Measurements from ENCODE around the gene RIMKLA.

The RIMKLA gene

GRCh38 chr1:42424201-42424600 lies 43.6 kb downstream of the RIMKLA start:
- no peak for DNase-seq (ENCODE audit: low read depth in 1 of 2, low spot score in 1 of 2)

- DNase-seq (ENCODE audit: low read depth in 1 of 2, low spot score in 1 of 2) = no peak
These were observed 46.6 kb downstream of the RIMKLA start for GRCh38 chr1:42427240-42427639.

DNA sequence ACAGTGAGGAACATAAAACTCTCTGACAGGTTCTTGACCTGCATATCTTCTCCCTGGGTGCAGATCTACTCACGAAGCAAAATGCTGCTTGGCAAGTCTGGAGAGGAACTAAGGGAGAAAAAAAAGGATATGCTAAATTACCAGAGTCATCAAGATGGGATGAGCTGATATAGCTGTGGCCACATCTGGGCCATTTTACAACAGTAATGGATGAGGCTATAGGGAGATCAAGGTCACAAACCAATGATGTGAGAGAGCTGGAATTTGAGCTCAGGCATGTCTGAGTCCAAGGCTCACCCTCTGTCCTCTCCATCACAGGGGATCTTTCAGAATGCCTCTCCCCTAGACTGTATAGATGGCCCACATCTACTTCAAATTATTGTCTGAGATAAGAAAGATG lies 49.0 kb downstream of the RIMKLA start:
- DNase-seq (ENCODE audit: low read depth in 1 of 2, low spot score in 1 of 2) = no peak

DNA sequence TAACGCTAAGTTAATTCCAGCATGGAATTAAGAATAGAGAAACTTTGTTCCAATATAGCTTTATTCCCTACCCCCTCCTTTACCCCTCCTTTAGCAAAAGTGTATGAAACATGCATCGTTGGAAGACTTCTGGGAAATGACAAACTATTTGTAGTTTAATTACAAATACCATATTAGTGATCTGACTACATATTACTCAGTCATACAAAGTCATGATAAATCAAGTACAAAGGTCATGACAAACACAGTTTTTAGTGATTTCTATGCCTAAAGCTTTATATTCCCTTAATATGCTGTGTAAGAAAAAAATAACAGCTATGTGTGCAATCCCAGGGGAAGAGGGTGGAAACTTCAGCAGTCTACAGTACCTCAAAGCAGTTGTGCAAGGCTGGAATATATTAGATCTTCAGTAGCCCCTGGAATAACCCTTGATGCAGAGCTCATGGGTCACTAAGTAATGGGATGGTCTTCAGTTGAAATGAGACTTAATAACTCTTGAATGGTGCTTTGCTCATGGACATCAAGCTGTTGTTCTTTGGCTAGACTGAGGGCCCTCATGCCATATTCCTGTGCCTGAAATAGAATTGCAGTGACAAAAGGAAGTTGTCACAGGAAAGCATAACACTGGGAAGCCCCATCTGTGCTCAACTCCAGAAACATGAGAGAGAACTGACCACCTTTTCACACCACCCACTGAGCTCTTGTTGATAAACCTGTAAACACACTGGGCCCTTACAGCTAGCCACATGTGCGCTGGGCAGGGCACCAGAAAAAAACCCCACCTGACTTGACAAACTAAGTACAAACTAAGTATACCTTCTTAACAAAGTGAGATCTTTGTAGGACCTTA lies 49.9 kb downstream of the RIMKLA start:
- no peak for DNase-seq (ENCODE audit: low read depth in 1 of 2, low spot score in 1 of 2)

- DNase-seq (ENCODE audit: low read depth in 1 of 2, low spot score in 1 of 2) = no peak
These were observed 50.9 kb downstream of the RIMKLA start for GRCh38 chr1:42431514-42431913.

- DNase-seq (ENCODE audit: low read depth in 1 of 2, low spot score in 1 of 2) = no peak
These were observed 52.1 kb downstream of the RIMKLA start for GRCh38 chr1:42432714-42433113.

DNA sequence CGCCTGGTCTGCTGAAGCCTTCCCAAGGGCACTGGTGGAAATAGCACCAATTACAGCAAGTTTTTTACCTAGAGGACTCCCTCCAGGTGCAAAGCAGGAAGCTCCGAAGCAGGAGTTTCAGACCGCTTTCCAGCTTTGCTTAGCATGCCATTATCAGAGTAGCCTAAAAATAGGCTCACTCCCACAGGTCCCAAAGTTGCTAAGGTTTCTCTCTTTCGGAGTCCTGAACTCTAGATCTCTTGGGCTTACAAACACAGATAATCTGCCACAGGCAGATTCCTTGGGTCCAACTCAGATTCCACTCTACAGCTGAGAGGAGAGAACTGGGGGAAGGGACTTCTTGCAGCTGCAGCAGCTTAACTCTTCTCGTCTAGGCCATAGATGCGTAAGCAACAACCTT lies 52.8 kb downstream of the RIMKLA start:
- DNase-seq (ENCODE audit: low read depth in 1 of 2, low spot score in 1 of 2) = no peak

DNA sequence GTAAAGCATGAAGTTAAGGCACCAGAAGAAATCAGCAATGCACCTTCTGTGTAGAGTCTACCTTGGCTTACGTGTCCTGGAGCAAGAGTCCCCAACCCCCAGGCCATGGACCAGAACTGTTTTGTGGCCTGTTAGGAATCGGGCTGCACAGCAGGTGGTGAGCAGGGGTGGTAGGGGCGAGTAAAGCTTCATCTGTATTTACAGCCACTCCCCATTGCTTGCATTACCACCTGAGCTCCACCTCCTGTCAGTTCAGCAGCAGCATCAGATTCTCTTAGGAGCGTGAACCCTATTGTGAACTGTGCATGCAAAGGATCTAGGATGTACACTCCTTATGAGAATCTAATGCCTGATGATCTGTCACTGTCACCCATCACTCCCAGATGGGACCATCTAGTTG lies 53.7 kb downstream of the RIMKLA start:
- no peak for DNase-seq (ENCODE audit: low read depth in 1 of 2, low spot score in 1 of 2)

- DNase-seq (ENCODE audit: low read depth in 1 of 2, low spot score in 1 of 2) = no peak
These were observed 59.3 kb downstream of the RIMKLA start for GRCh38 chr1:42439940-42440339.

GRCh38 chr1:42442662-42443061 lies 62.1 kb downstream of the RIMKLA start:
- DNase-seq (ENCODE audit: low read depth in 1 of 2, low spot score in 1 of 2) = no peak

- DNase-seq (ENCODE audit: low read depth in 1 of 2, low spot score in 1 of 2) = no peak
These were observed 68.7 kb downstream of the RIMKLA start for GRCh38 chr1:42449256-42449655.

GRCh38 chr1:42450061-42450460 lies 69.5 kb downstream of the RIMKLA start:
- DNase-seq (ENCODE audit: low read depth in 1 of 2, low spot score in 1 of 2) = no peak

GRCh38 chr1:42453386-42453785 lies 72.8 kb downstream of the RIMKLA start:
- DNase-seq (ENCODE audit: low read depth in 1 of 2, low spot score in 1 of 2) = no peak

GRCh38 chr1:42454403-42454802 lies 73.8 kb downstream of the RIMKLA start:
- DNase-seq (ENCODE audit: low read depth in 1 of 2, low spot score in 1 of 2) = no peak

- peak; percentile 84 to 90 for DNase-seq (ENCODE audit: low read depth in 1 of 2, low spot score in 1 of 2)
These were observed 75.6 kb downstream of the RIMKLA start, which contains the start of the genes PPCS and ZMYND12 for GRCh38 chr1:42456010-42456753. TSS of gene PPCS (plus strand) at chr1:42456543. CDS start at chr1:42456566, 23 bp downstream. TSS of gene ZMYND12 (minus strand) at chr1:42456022. CDS start at chr1:42455997, 25 bp downstream.

GRCh38 chr1:42456754-42457089 lies 76.1 kb downstream of the RIMKLA start:
- peak; percentile 40 to 48 for DNase-seq (ENCODE audit: low read depth in 1 of 2, low spot score in 1 of 2)

GRCh38 chr1:42461196-42461595 lies 80.6 kb downstream of the RIMKLA start:
- DNase-seq (ENCODE audit: low read depth in 1 of 2, low spot score in 1 of 2) = no peak

DNA sequence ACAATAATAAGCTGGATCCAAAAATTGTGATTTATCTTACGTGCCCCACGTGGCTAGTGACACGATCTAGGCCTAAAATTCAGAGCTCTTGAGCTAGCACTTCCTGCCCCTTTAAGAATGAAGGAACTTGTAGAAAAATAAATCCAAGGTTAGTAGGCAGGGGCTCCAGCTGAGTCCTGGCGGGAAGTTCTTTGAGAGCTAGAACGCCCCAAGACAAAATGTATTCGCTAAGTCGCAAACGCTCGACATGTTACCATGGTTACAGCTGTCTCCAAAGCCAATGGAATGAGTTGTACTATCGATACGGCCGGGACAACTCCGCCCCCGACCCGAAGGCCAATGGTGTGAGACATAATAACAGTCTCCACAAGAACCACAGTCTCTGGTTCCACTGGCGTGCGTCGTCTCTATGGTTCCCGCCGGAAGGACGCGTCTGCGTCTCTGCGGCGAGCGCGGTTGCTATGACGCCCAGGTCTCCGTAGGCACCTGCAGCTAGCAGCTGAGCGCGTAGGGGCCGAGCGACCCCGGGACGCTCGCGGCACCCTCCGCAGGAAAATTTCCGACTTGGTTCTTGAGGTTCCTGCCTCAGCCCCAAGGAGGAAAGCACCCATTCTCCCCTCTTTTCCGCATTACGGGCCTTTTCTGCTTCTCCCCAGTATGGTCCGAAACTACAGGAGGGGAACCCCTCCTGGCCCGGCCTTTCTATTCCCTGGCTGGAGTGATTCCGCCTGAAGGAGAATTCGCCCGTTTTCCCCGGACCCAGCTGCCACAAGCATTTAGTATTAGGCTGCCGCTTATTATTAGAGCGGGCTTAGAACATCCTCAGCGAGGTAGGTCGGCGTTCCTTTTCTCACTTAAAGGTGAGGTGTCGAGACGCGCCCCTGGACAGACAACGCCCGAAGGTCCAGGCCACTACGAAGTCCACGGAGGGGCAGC lies 82.5 kb downstream of the RIMKLA start, which contains the start of gene CCDC30:
Gene CCDC30 (plus strand): TSS at position 459 of the 936 bp plus-strand sequence. CDS start 17,266 bp downstream, outside the sequence.
- DNase-seq (ENCODE audit: low read depth in 1 of 2, low spot score in 1 of 2) = peak; percentile 75 to 96

DNA sequence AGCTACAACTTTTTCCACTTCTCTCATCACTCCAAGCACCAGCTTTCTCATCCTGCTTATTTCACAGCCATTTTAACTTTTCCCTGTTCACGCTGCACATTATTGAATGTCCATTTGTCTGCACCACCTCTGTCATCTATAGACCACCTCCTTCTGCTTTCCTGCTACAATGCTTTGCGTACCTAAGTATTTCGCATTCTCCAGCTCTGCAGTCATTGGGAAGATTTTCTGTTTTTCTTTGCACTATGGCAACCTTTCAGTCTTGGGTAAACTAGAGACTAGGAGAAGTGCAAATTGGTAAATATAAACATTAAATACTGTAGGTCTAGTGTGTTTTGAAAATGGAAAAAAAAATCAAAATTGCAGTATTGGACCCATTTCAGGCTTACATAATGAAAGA lies 83.3 kb downstream of the RIMKLA start:
- no peak for DNase-seq (ENCODE audit: low read depth in 1 of 2, low spot score in 1 of 2)

DNA sequence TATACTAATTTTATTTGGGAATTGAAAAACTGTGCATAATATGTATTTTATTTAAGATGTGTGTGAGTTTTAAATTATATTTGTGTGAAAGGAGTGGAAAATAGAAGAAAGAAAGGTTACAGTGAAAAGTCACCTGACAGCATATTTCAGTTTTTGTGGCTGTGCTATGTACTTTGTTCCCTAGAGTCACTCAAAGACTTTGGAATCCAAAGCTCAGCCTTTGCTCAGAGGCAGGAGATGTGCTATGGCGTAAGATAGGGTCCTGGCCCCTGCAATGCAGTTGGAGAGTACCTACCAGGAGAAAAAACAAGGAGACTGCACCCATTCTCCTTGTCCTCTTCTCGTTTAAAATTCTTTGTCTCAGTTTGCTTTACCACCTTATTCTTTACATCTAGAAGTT lies 85.4 kb downstream of the RIMKLA start:
- no peak for DNase-seq (ENCODE audit: low read depth in 1 of 2, low spot score in 1 of 2)

GRCh38 chr1:42469727-42470126 lies 89.1 kb downstream of the RIMKLA start:
- no peak for DNase-seq (ENCODE audit: low read depth in 1 of 2, low spot score in 1 of 2)

Measured in activated CD4-positive, alpha-beta T cell treated with anti-CD3 and anti-CD28 coated beads, Interleukin-2, amount 50 U/mL, for 24 hours (primary cell).